Liver (tissue), 3 donors: ENCODE measurements around the gene RBM20.

Experiments used
- NR2F2 ChIP-seq: IDR thresholded peaks from 2 replicates; pipeline ENCODE4 v1.6.1; 2016; ENCODE audit warnings: antibody characterized with exemption
- YY1 ChIP-seq: IDR thresholded peaks from 2 replicates; pipeline ENCODE4 v1.6.1; 2016; ENCODE audit warnings: antibody characterized with exemption, mild to moderate bottlenecking
- TF ChIP-seq, protein P1 (sequence below): IDR thresholded peaks from 2 replicates; pipeline ENCODE4 v1.6.1; 2016; ENCODE audit warnings: antibody characterized with exemption
- TF ChIP-seq, protein P2 (sequence below): fragments of 150-350 bp; IDR thresholded peaks from 2 replicates; pipeline ENCODE4 v1.5.1; 2017; ENCODE audit warnings: improper control_type of control experiment, low read depth, low read length; ENCODE audit not compliant: missing input control
- TF ChIP-seq, protein P3 (sequence below): IDR thresholded peaks from 2 replicates; pipeline ENCODE4 v1.6.1; 2016; ENCODE audit warnings: antibody characterized with exemption, mild to moderate bottlenecking
- donor health status: healthy.
- donor health status: healthy.

DNA sequence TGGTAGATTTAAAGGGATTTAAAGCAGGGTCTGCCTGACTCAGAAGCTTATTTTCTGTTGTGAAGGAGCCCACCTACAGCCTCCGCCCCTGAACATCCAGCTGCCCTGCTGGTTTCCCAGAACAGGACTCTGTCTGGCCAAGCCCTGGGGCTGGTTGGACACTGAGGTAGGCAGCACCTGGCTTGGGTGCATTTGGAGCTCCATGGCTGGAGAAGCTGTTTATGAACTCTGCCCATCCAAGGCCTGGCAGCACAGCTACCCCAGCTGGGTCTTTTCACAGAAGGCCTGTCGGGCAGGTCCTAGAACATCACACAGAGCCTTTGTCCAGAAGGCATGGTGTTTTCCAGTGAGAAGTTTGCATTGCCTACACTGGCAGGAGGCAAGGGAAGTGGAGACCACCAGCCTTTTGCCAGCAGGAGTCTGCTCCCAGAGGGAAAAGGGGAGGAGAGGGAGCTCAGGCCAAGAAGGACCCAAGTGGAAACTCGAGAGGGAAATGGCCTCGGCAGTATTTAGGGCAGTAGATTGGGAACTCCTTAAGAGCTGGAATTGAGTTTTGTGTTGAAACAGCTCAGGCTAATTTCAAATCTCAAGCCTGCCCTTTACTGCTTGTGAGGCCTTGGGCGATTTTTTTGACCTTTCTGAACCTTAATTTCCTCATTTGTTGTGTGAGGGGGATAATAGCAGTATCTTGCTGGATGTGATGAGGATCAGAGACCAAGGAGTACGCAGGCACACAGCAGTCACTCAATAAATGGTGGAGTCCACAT lies 215.3 kb downstream of the RBM20 start:
- TF ChIP-seq, protein P1, sequence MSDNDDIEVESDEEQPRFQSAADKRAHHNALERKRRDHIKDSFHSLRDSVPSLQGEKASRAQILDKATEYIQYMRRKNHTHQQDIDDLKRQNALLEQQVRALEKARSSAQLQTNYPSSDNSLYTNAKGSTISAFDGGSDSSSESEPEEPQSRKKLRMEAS: no peak
- TF ChIP-seq, protein P2, sequence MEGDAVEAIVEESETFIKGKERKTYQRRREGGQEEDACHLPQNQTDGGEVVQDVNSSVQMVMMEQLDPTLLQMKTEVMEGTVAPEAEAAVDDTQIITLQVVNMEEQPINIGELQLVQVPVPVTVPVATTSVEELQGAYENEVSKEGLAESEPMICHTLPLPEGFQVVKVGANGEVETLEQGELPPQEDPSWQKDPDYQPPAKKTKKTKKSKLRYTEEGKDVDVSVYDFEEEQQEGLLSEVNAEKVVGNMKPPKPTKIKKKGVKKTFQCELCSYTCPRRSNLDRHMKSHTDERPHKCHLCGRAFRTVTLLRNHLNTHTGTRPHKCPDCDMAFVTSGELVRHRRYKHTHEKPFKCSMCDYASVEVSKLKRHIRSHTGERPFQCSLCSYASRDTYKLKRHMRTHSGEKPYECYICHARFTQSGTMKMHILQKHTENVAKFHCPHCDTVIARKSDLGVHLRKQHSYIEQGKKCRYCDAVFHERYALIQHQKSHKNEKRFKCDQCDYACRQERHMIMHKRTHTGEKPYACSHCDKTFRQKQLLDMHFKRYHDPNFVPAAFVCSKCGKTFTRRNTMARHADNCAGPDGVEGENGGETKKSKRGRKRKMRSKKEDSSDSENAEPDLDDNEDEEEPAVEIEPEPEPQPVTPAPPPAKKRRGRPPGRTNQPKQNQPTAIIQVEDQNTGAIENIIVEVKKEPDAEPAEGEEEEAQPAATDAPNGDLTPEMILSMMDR: no peak
- TF ChIP-seq, protein P3, sequence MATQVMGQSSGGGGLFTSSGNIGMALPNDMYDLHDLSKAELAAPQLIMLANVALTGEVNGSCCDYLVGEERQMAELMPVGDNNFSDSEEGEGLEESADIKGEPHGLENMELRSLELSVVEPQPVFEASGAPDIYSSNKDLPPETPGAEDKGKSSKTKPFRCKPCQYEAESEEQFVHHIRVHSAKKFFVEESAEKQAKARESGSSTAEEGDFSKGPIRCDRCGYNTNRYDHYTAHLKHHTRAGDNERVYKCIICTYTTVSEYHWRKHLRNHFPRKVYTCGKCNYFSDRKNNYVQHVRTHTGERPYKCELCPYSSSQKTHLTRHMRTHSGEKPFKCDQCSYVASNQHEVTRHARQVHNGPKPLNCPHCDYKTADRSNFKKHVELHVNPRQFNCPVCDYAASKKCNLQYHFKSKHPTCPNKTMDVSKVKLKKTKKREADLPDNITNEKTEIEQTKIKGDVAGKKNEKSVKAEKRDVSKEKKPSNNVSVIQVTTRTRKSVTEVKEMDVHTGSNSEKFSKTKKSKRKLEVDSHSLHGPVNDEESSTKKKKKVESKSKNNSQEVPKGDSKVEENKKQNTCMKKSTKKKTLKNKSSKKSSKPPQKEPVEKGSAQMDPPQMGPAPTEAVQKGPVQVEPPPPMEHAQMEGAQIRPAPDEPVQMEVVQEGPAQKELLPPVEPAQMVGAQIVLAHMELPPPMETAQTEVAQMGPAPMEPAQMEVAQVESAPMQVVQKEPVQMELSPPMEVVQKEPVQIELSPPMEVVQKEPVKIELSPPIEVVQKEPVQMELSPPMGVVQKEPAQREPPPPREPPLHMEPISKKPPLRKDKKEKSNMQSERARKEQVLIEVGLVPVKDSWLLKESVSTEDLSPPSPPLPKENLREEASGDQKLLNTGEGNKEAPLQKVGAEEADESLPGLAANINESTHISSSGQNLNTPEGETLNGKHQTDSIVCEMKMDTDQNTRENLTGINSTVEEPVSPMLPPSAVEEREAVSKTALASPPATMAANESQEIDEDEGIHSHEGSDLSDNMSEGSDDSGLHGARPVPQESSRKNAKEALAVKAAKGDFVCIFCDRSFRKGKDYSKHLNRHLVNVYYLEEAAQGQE: no peak
- no peak for TF ChIP-seq NR2F2
- no peak for TF ChIP-seq YY1
